IPS-15b (cell line): Measurements from ENCODE around the gene CTNNAL1.

Experiments used
- H3K27me3 ChIP-seq: one replicate; pipeline ENCODE4 v1.6.1; 2013; ENCODE audit warnings: low read length; ENCODE audit not compliant: control insufficient read depth, insufficient read depth
- H3K36me3 ChIP-seq: one replicate; pipeline ENCODE4 v1.6.1; 2013; ENCODE audit warnings: low read length; ENCODE audit not compliant: control insufficient read depth, insufficient read depth
- H3K4me1 ChIP-seq: one replicate; pipeline ENCODE4 v1.6.1; 2013; ENCODE audit warnings: mild to moderate bottlenecking, low read length; ENCODE audit not compliant: control insufficient read depth, insufficient read depth
- H3K4me3 ChIP-seq: one replicate; pipeline ENCODE4 v1.5.1; 2013; ENCODE audit warnings: low read depth, low read length
- H3K9ac ChIP-seq: one replicate; pipeline ENCODE4 v1.6.1; 2013; ENCODE audit warnings: low read depth, mild to moderate bottlenecking, low read length
- H3K9me3 ChIP-seq: one replicate; pipeline ENCODE4 v1.6.1; 2013; ENCODE audit warnings: mild to moderate bottlenecking, low read length; ENCODE audit not compliant: control insufficient read depth, insufficient read depth

Gene CTNNAL1

GRCh38 chr9:109010746-109011145, 2.6 kb downstream of the CTNNAL1 start:
- Histone ChIP-seq H3K9me3 (no peaks in the 10 kb centered on the region), H3K36me3 (no peaks in the 10 kb centered on the region), H3K4me3 (no peak overlapping the region), H3K4me1 (peaks cover 12% of the 10 kb centered on the region), H3K9ac (no peak overlapping the region), H3K27me3 (peaks cover 18% of the 10 kb centered on the region)

GRCh38 chr9:109005678-109006077, 7.6 kb downstream of the CTNNAL1 start:
- Histone ChIP-seq H3K9ac (no peak overlapping the region), H3K9me3 (no peaks in the 10 kb centered on the region), H3K4me1 (no peaks in the 10 kb centered on the region), H3K36me3 (no peaks in the 10 kb centered on the region), H3K27me3 (no peaks in the 10 kb centered on the region), H3K4me3 (no peak overlapping the region)

GRCh38 chr9:109003116-109003515, 10.2 kb downstream of the CTNNAL1 start:
- no peaks in the 10 kb centered on the region for H3K27me3 ChIP-seq
- no peaks in the 10 kb centered on the region for H3K9me3 ChIP-seq
- no peaks in the 10 kb centered on the region for H3K36me3 ChIP-seq
- H3K9ac ChIP-seq: no peak overlapping the region
- no peak overlapping the region for H3K4me3 ChIP-seq
- H3K4me1 ChIP-seq: no peaks in the 10 kb centered on the region

DNA sequence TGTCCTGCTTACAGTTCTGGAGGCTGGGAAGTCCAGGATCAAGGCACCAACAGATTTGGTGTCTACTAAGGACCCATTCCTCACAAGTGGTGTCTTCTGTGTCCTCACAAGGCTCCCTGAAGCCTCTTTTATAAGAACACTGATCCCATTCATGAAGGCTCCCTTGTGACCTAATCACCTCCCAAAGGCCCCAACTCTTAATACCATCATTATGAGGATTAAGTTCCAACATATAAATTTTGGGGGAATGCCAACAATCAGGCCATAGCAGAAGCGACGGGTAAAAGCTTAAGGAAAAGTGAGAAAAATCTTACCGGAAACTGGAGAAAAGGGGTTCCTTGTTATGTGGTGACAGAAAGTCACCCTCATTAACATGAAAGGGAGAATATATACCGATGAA, 11.2 kb downstream of the CTNNAL1 start:
- Histone ChIP-seq H3K4me1 (no peaks in the 10 kb centered on the region), H3K27me3 (no peaks in the 10 kb centered on the region), H3K9me3 (no peaks in the 10 kb centered on the region), H3K36me3 (no peaks in the 10 kb centered on the region), H3K4me3 (no peak overlapping the region), H3K9ac (no peak overlapping the region)

GRCh38 chr9:109001275-109001676, 12.0 kb downstream of the CTNNAL1 start:
- Histone ChIP-seq H3K4me1 (no peaks in the 10 kb centered on the region), H3K9me3 (no peaks in the 10 kb centered on the region), H3K4me3 (no peak overlapping the region), H3K36me3 (no peaks in the 10 kb centered on the region), H3K9ac (no peak overlapping the region), H3K27me3 (no peaks in the 10 kb centered on the region)

DNA sequence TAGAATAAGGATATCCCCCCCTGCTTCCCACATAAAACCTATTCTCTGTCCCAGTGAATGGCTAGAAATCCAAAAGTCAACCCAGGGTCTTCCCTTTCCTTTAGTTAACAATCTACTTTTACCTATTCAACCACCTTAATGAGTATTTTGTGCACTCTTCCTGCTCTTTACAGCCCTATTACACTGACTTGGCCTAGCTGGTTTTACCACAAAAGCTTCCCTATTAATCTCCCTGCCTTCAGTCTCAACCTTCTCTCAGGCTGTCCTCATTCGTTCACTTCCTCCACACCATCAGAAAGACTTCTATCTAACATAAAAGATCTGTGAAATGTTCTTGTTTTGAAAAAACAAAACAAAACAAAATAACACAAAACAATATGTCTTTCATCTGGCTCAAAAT, 16.2 kb downstream of the CTNNAL1 start:
- Histone ChIP-seq H3K4me3 (no peak overlapping the region), H3K27me3 (no peaks in the 10 kb centered on the region), H3K36me3 (no peaks in the 10 kb centered on the region), H3K9ac (no peak overlapping the region), H3K4me1 (no peaks in the 10 kb centered on the region), H3K9me3 (no peaks in the 10 kb centered on the region)

- H3K4me3 ChIP-seq: no peak overlapping the region
- H3K9ac ChIP-seq: no peak overlapping the region
- H3K27me3 ChIP-seq: no peaks in the 10 kb centered on the region
- H3K9me3 ChIP-seq: no peaks in the 10 kb centered on the region
- H3K4me1 ChIP-seq: no peaks in the 10 kb centered on the region
- no peaks in the 10 kb centered on the region for H3K36me3 ChIP-seq
Observed at GRCh38 chr9:108996643-108997042, 16.7 kb downstream of the CTNNAL1 start.

- Histone ChIP-seq H3K36me3 (no peaks in the 10 kb centered on the region), H3K9ac (no peak overlapping the region), H3K27me3 (no peaks in the 10 kb centered on the region), H3K9me3 (no peaks in the 10 kb centered on the region), H3K4me3 (no peak overlapping the region), H3K4me1 (no peaks in the 10 kb centered on the region)
Observed at GRCh38 chr9:108994695-108995094, 18.6 kb downstream of the CTNNAL1 start.

DNA sequence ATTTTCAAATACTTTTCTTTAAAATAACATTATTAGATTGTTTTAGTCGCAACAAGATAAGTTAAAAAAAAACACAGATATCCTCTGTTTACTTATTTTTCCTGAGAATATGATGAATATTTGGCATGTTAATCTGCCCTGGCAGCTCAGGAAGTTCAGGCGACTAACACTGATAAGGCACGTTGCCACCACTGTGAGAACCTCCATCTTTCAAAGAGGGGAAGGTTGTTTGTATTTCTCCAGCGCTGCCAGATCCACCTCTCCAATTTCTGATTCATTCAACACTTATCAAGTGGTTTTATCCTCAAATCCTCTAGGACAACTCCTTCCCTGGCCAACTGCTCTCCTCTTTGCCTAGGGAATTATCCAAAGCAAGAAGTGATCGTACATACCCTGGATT, 21.8 kb downstream of the CTNNAL1 start:
- no peaks in the 10 kb centered on the region for H3K4me1 ChIP-seq
- no peak overlapping the region for H3K4me3 ChIP-seq
- no peaks in the 10 kb centered on the region for H3K9me3 ChIP-seq
- H3K9ac ChIP-seq: no peak overlapping the region
- H3K36me3 ChIP-seq: no peaks in the 10 kb centered on the region
- H3K27me3 ChIP-seq: no peaks in the 10 kb centered on the region

DNA sequence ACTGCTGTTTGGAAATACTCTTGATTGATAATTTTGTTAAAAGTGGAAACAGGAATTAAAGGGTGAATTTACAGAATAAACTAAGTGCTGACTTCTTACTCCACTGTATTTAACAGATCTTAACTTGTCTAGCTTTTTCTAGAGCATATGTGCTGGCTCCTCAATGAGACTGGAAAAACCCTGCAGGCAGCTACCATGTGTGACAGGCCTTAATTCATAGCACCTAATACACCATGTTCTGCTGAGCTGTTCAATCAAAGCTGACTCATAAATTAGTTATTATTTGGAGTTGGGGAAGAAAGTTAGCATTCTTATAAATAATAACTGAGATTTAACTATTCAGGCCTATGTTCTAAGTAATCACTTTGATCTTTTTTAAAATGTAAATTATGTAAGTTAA, 29.4 kb downstream of the CTNNAL1 start:
- H3K36me3 ChIP-seq: no peaks in the 10 kb centered on the region
- H3K4me1 ChIP-seq: no peaks in the 10 kb centered on the region
- H3K27me3 ChIP-seq: no peaks in the 10 kb centered on the region
- no peak overlapping the region for H3K9ac ChIP-seq
- no peak overlapping the region for H3K4me3 ChIP-seq
- H3K9me3 ChIP-seq: no peaks in the 10 kb centered on the region

DNA sequence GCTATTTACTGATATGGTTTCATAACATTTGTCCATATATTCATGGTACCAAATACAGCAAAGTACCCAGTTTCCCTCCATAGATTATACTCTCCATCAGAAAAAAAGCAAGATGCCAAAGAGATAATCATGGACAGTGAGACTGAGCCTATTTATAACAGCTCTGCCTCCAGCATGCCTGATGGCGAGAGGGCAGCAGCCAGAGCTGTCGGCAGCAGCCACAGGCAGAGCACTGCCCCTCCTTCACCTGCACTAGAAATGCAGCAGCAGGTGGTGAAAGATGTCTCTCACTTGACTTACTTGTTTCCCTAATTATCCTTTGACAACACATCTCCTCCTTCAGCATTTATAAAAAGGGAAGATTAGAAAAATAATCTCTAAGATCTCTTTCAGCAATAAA, 32.4 kb downstream of the CTNNAL1 start:
- H3K9me3 ChIP-seq: no peaks in the 10 kb centered on the region
- H3K9ac ChIP-seq: no peak overlapping the region
- H3K36me3 ChIP-seq: peaks cover 2% of the 10 kb centered on the region
- no peaks in the 10 kb centered on the region for H3K4me1 ChIP-seq
- H3K27me3 ChIP-seq: no peaks in the 10 kb centered on the region
- H3K4me3 ChIP-seq: no peak overlapping the region

DNA sequence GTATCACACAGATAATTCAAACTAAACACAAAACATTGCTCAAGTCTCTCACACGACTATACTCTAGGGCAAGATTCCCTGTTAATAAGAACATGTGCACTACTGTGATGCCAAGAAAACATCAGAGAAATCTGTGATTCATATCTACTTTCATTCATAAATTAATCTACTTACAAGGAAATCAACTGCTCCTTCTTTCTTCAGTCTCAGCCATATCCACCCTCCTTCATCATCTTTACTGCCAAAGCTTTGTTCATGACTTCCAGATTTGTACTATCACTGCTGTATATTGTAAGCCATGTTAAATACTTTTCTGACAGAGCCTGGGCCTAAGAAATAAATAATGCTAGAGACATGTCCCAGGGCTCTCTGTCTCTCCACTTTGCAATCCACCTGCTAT, 35.1 kb downstream of the CTNNAL1 start:
- H3K27me3 ChIP-seq: no peaks in the 10 kb centered on the region
- no peaks in the 10 kb centered on the region for H3K4me1 ChIP-seq
- peaks cover 2% of the 10 kb centered on the region for H3K36me3 ChIP-seq
- no peaks in the 10 kb centered on the region for H3K9me3 ChIP-seq
- H3K4me3 ChIP-seq: no peak overlapping the region
- no peak overlapping the region for H3K9ac ChIP-seq

GRCh38 chr9:108973895-108974294, 39.4 kb downstream of the CTNNAL1 start:
- Histone ChIP-seq H3K27me3 (no peaks in the 10 kb centered on the region), H3K36me3 (peaks cover 6% of the 10 kb centered on the region), H3K9ac (no peak overlapping the region)

More at GRCh38 chr9:108973895-108974294, 39.4 kb downstream of the CTNNAL1 start:
- Histone ChIP-seq H3K4me3 (no peak overlapping the region), H3K4me1 (no peaks in the 10 kb centered on the region), H3K9me3 (no peaks in the 10 kb centered on the region)
